GF-D8 (cell line): ENCODE measurements around the gene TERF2IP.

ENCODE experiments used
- DNase-seq: peaks from one replicate; lab custom pipeline; 2025; lab: John Stamatoyannopoulos, UW

TERF2IP gene

GRCh38 chr16:75640598-75640997 is 7.0 kb upstream of the TERF2IP start:
- no peak for DNase-seq

GRCh38 chr16:75644240-75645012 is 3.1 kb upstream of the TERF2IP start:
- DNase-seq, result no peak

GRCh38 chr16:75647112-75647491 is 471 bp upstream of the TERF2IP start:
- no peak for DNase-seq

DNA sequence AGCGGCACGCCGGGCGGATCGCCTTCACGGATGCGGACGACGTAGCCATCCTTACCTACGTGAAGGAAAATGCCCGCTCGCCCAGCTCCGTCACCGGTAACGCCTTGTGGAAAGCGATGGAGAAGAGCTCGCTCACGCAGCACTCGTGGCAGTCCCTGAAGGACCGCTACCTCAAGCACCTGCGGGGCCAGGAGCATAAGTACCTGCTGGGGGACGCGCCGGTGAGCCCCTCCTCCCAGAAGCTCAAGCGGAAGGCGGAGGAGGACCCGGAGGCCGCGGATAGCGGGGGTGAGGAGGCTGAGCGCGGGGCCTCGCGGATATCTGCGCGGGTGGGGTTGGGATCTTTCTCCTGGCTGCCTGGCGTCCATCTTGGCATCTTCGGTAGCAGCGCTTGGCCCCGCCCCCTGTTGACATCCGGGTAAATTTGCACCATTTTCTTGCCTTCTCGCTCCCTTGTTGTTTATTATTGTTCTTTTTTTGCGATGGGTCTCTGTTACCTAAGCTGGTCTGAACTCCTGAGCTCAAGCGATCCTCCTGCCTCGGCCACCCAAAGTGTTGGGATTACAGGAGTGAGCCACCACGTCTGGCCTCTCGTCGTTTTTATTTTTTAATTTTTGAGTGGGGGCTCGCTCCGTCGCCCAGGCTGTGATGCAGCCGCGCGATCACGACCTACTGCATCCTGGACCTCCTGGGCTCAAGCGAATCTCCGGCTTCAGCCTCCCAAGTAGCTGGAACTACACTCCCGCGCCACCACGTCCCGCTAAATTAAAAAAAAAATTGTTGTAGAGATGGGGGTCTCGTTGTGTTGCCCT is 898 bp downstream of the TERF2IP start:
- peak; percentile 21 for DNase-seq

DNA sequence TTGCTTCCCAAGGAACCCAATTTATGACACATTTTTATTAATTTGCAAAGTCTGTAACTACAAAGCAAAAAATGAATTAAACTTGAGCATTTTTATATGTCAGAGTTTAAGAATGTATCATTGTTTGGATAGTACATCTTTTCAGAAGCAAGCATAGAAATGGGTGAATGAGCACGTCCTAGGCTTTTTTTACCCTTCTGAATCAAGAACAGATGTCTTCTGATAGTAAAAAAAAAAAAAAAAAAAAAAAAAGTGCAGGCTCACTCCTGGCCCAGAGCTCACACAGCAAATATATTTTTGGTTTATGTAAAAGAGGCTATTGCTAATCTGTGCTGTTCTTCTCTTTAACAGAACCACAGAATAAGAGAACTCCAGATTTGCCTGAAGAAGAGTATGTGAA is 6.3 kb downstream of the TERF2IP start:
- DNase-seq, result no peak

GRCh38 chr16:75658175-75658574 is 10.6 kb downstream of the TERF2IP start:
- no peak for DNase-seq

DNA sequence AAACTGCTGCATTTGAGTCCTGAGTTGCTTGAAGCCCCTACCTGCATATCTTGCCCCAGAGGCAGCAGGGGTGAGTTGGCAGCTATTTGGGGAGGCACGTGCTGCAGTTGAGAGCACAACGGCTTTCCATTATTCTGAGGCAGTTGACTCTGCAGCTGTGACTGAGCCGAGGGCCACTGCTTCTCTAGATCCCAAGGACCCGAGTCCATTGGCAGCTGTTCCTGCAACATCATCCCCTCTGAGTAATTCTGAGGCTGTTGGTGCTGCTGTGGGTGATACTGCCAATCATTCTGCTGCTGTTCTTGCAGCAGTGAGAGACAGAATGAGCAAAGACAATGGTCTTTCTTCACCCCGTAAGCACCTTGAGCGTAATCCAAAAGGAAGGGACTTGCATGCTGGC is 12.7 kb downstream of the TERF2IP start:
- no peak for DNase-seq

DNA sequence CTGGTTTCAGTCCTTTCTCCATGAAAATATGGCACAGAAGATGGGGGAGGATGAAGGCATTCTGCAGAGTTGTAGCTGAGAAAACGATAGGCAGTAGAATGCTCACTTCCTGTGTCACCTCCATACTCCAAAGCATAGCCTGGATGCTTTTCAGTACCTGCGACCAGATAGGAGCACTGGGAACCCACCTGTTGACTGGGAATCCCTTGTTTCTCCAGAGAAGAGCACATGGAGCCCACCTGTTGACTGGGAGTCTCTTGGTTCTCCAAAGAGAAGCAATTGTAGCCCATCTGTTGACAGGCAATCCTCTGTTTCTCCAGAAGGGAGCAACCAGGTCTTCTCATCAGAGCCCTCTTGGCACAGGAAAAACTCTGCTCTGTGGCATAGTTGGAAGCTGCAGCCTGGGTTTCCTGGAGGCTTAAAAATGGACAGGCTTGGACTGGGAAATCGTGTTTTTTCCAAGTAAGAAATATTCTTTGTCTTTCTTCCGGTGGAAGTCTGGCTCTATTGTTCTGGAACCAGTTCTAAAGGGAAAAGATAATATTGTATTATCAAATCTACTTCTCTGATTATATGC is 13.2 kb downstream of the TERF2IP start:
- no peak for DNase-seq

GRCh38 chr16:75667503-75667902 is 19.9 kb downstream of the TERF2IP start:
- DNase-seq, result no peak

DNA sequence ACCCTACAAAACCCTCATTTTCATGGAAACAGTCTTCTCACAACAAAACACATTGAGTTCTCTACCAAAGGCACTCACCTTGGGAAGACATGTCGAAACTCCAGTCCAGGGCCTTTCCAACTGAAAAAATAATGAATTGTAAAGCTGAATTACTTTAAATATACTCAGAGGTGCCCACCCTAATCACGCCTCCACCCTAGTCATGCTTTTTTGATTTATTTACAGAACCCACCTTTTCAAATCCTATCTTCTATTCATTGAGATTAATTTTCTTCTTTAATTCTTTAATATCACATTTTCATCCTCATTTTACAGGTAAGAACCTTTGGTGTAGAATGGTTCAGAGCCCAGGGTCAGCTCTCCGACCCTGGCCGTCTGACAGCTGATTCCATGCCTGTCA is 29.3 kb downstream of the TERF2IP start, which contains the start of gene CPHXL2:
CPHXL2 (minus strand) TSS at position 101 of the 400 bp plus-strand sequence; CDS start at position 91, 10 bp downstream.
- no peak for DNase-seq

DNA sequence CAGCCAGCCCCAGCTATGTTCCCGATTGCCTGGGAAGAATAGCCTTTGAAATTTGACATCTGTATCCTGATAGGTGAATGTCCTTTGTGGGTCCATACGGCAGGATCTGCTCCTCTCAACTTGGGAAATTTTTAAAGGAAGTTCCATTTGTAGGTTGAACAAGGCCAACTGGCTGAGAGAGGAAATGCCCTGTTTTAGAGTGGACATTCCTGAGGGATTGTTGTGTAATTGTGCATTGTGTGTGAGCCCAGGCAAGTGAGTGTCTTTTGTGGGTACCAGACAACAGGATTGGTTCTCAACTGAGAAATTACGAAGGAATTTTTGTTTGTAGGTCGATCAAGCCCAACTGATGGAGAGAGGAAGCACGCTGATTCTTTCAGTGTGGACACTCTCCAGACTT is 31.8 kb downstream of the TERF2IP start:
- no peak for DNase-seq

DNA sequence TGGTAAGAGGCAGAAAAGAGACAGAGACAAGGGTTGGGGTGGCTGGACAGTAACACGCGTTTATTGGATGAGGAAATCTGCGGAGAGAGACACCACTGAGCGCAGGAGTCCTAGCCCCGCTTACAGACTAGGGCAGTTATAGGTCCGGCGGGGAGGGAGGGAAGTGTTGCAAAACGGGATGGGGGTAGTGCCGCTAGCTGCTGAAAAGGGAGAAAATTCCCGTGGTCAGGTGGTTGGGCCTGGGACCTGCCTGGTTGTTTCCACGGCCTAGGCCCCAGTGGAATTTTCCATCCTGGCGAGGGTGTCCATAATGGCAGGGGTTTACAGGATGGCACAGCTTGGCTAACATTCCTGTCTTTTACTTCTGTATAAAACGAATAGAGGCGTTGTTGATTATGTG is 34.7 kb downstream of the TERF2IP start:
- no peak for DNase-seq

GRCh38 chr16:75687361-75687760 is 39.8 kb downstream of the TERF2IP start:
- no peak for DNase-seq

DNA sequence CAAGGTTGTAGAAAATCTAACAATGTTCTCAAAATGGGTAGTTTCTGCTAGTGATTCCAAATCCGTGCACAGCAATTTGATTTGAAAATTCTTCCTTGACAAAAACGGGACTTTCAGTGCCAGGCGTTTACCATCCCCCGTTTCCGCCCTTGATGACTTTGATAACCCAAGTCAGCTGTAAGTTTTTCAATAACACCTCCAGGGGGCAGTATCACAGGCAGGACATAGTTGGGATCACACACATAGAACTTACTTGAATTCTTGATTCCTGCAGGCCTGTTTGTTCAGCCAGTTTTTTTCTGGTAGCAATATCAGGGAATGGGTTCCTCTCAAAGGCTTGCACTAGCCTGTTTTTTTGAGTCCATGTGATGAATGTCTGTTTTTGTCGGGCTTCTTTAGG is 48.1 kb downstream of the TERF2IP start:
- no peak for DNase-seq

- DNase-seq, result no peak
Measured at GRCh38 chr16:75697571-75697970, 50.0 kb downstream of the TERF2IP start.

GRCh38 chr16:75701361-75701760 is 53.8 kb downstream of the TERF2IP start, which contains the start of gene DUXB:
Gene DUXB, minus strand, starts transcription at chr16:75701461. Its CDS starts 43 bp downstream, at chr16:75701418.
- DNase-seq, result no peak

GRCh38 chr16:75702242-75702641 is 54.7 kb downstream of the TERF2IP start:
- DNase-seq, result no peak

DNA sequence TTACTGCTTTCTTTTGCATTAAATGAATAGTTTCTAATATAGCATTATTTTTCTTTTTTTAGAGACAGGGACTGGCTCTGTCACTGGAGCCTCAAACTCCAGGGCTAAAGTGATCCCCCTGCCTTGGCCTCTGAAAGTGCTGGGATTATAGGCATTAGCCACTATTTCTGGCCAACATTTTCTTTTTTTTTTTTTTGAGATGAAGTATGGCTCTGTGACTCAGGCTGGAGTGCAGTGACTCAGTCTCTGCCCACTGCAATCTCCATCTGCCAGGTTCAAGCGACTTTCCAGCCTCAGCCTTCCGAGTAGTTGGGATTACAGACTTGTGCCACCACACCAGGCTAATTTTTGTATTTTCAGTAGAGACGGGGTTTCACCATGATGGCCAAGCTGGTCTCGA is 55.7 kb downstream of the TERF2IP start:
- DNase-seq, result no peak
